ENCODE data around the gene SCYGR6.
"Not testable (repeated sequence)": the region's sequence is repeated elsewhere in the genome, so short reads cannot be mapped to it uniquely, and the experiment has no call there.

The SCYGR6 gene, protein sequence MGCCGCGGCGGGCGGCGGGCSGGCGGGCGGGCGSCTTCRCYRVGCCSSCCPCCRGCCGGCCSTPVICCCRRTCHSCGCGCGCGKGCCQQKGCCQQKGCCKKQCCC

GRCh38 chr2:227724394-227725039, at the start of gene SCYGR6:
SCYGR6 (minus strand) TSS chr2:227724757; CDS start chr2:227724757, 0 bp downstream.
- no peak for DNase-seq (ENCODE audit: low read depth)

DNA sequence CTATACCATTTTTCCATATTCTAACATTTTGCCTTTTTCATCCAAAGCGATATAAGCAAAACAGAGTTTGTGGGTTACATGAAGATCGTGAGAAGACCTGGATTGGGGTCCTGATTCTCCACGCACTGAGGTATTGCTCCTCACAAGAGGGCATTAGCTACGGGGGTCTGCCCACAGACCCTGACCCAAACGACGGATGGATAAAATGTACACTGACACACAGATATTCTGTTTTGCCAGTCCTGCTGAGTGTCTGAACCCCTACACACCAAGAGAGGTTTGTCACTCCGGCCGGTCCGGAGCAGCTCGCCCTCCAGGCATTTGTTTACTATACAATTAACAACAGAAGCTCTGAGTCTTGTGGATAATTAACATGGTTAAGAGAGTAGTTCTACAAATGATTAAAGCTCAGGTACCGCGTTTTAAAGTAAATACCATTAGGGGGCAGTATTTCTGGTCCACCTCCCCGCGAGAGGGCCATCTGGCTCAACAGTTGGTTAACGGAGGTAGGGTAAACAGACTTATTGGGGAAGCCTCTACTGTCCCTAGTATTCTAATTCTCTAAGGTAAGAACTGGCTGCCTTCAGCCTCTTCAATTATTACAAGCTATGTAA, 49.6 kb upstream of the SCYGR6 start:
- no peak for DNase-seq (ENCODE audit: low read depth)

GRCh38 chr2:227772932-227773331, 48.4 kb upstream of the SCYGR6 start:
- DNase-seq (ENCODE audit: low read depth), result no peak

GRCh38 chr2:227772197-227772661, 47.7 kb upstream of the SCYGR6 start:
- DNase-seq (ENCODE audit: low read depth), result no peak

GRCh38 chr2:227767830-227768229, 43.3 kb upstream of the SCYGR6 start:
- DNase-seq (ENCODE audit: low read depth), result no peak

DNA sequence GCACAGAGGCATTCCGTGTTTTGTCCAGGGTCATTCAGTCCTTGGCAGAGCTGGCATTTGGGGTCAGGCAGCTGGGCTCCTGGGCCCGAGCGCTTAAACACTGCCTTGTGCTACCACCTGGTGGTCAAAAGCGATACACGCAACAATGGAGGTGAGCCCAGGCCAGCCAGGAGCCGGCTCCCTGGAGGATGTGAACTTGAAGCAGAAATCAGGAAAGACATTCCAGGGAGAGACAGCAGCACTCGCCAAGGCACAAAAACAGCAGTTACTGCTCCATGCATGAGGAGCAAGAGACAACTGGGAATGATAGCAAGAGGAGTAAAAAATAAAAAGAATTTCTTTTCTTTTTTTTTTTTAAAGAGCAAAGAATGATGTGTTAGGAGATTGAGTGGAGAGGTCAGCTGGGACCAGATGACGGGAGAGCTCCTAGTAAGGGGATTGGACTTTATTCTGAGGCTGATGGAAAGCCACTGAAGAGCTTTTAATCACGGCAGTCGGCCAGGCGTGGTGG, 41.9 kb upstream of the SCYGR6 start:
- DNase-seq (ENCODE audit: low read depth), result peak; percentile 14

- DNase-seq (ENCODE audit: low read depth), result no peak
Observed at GRCh38 chr2:227765788-227766372, 41.3 kb upstream of the SCYGR6 start.

DNA sequence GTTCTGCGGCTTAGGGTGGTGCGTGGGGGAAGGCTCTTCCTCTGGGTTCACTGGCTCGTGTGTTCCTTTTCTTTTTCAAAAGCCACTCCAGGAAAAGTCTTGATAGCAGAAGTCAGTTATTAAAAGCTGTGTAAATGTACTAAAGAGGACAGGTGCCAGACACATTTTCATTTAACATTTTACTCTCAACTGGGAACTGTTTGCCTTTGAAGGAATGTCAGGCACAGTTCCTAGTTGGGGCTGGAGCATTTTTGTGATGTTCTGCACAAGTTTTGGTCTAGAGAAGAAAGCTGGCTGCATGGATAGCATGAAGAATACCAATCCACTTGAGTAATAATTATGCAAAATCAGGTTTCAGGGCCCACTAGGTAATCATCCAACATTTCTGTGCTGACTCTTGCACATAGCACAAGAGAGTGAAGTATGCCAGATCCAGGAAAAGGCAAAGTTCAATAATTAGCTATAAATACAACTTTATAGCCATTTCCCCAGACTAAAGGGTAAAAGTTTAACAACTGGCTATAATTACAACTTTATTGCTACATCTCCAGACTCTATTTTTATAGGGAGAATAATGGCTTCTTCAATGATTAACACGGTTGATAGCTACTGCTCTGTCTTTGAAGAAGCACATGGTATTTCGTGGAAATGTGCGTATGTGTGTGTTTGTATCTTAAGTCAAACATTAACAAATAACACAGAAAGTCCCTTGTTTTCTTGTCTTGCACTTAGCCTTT, 37.4 kb upstream of the SCYGR6 start:
- DNase-seq (ENCODE audit: low read depth), result no peak

- no peak for DNase-seq (ENCODE audit: low read depth)
Observed at GRCh38 chr2:227759411-227760118, 35.0 kb upstream of the SCYGR6 start.

DNA sequence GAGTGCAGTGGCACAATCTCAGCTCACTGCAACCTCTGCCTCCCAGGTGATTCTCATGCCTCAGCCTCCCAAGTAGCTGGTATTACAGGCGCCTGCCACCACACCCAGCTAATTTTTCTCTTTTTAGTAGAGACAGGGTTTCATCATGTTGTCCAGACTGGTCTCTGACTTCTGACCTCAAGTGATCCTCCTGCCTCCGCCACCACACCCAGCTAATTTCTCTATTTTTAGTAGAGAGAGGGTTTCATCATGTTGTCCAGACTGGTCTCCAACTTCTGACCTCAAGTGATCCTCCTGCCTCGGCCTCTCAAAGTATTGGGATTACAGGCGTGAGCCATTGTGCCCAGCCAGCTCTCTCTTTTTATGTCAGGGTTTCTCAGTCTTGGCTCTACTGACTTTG, 31.7 kb upstream of the SCYGR6 start:
- not testable (repeated sequence) for DNase-seq (ENCODE audit: low read depth)

- no peak for DNase-seq (ENCODE audit: low read depth)
Observed at GRCh38 chr2:227748079-227748478, 23.5 kb upstream of the SCYGR6 start.

DNA sequence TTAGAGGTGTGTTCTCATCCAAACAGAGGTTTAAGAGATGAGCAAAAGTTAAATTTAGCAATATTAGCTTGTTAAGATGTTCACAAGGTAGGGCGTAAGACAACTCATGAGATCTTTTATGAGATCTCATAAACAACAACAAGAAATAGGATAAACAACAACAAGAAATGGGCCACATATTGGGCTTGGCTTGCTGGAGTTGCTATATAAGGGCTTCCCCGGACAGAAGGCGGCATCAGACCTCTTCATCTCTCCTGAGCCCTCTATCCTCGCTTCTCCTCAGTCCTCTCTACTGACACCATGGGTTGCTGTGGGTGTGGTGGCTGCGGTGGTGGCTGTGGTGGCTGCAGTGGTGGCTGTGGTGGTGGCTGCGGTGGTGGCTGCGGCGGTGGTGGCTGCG, 21.0 kb upstream of the SCYGR6 start, which contains the start of gene SCYGR8:
TSS of gene SCYGR8 (plus strand) at position 301 of the 400 bp plus-strand sequence. CDS start at position 301, 0 bp downstream.
- DNase-seq (ENCODE audit: low read depth), result no peak

DNA sequence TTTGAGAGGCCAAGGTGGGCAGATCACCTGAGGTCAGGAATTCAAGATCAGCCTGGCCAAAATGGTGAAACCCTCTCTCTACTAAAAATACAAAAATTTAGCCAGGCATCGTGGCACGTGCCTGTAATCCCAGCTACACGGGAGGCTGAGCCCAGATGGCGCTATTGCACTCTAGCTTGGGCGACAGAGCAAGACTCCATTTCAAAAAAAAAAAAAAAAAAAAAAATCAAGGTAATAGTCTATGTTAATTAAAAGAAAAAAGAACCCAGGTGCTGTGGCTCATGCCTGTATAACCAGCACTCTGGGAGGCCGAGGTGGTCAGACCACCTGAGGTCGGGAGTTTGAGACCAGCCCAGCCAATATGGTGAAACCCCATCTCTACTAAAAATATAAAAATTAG, 16.1 kb upstream of the SCYGR6 start:
- not testable (repeated sequence) for DNase-seq (ENCODE audit: low read depth)

- no peak for DNase-seq (ENCODE audit: low read depth)
Observed at GRCh38 chr2:227739351-227739750, 14.8 kb upstream of the SCYGR6 start.

- DNase-seq (ENCODE audit: low read depth), result no peak
Observed at GRCh38 chr2:227728035-227728434, 3.5 kb upstream of the SCYGR6 start, which contains the start of gene SCYGR7. SCYGR7 (plus strand) TSS chr2:227728335; CDS start chr2:227728335, 0 bp downstream.

DNA sequence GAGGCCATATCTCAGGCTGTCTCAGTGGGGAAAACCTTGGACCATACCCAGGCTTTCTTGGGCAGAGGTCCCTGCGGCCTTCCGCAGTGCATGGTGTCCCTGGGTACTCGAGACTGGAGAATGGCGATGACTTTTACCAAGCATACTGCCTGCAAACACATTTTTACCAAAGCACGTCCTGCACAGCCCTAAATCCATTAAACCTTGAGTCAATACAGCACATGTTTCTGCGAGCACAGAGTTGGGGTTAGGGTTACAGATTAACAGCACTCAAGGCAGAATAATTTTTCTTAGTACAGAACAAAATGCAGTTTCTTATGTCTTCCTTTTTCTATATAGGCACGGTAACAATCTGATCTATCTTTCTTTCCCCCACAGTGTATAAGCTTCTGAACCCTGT, 1.7 kb downstream of the SCYGR6 start:
- DNase-seq (ENCODE audit: low read depth), result not testable (repeated sequence)

DNA sequence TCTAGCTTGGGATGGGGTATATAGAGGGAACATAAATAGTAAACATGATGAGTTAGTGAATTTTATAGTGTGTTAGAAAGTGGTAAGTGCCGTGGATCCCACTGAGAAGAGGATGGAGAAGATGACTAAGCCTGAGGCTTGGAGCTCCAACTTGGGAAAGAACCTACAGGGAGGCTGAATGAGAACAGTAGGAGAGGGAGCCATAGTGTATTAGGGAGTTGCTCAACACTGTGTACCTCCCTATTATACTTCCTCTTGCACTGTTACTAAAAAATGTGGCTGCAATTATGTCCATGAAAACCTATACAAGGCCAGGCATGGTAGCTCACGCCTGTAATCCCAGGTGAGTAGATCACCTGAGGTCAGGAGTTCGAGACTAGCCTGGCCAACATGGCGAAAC, 3.9 kb downstream of the SCYGR6 start:
- DNase-seq (ENCODE audit: low read depth), result no peak

- DNase-seq (ENCODE audit: low read depth), result no peak
Observed at GRCh38 chr2:227719641-227720040, 4.9 kb downstream of the SCYGR6 start.

DNA sequence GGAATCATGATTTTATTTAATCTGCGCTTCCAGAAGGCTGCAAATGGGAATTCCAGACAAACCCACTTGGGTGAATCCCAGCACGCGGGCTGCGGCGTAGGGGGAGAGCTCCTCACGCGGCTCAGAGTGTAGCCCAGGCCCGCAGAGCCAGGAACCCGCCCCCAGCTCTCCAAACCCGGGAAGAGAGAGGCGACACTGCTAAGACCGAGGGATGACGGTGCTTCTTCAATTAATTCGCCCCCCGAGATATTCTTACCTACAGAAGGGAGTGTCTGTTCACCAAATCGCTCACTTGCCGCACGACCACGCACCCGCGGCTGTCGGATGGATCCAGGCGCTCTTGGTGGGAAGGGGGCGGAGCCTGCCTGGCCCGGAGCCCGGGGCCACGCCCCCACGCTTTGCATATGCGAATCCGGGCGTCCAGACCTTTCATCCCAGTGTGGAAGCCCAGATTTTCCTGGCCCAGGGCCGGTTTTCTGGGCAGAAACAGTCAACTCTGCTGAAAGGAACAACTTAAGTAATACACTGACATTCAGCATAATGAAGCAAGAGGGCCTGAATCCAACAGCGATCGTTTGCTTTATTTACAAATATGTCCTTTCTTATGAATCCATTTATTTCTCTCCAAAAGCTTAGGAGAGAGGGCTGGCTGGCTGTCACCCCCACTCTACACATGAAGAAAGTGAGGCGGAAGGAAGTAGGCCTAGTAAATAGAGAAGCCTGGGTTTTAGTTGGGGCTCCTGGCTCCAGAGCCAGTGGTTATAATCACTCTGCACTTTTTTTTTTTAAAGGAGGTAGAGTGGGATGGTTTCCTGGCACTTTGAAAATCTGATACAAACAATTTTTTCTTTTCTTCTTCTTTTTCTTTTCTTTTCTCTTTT, 6.6 kb downstream of the SCYGR6 start, which contains the start of gene SLC19A3:
TSS of gene SLC19A3 (minus strand) at position 342 of the 881 bp plus-strand sequence. CDS start 15,710 bp downstream, outside the sequence.
- no peak for DNase-seq (ENCODE audit: low read depth)

DNA sequence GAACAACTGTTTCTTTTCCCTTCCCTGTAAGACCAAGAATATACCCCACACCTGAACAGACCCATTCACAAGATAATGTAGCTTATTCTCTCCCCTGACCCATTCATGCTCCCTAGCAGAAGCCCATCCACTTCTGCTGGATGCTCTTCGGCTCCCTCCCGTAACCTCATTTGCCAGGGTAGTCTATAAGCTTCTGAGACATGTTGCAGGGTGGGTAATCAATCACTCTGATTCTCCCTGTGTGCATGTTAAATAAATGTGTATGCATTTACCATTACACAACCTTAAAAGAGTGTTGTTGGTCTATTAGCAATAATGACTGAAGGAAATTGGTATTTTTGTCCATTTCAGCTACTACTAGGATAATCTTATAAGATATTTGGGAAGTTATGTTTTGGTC, 8.1 kb downstream of the SCYGR6 start:
- no peak for DNase-seq (ENCODE audit: low read depth)

Data from stimulated activated CD8-positive, alpha-beta memory T cell treated with anti-CD3 and anti-CD28 coated beads, Interleukin-15, amount 100 ng/mL, for 1 hour (primary cell).